ENCODE results near the gene GTF2F1.

GRCh38 chr19:6409346-6409745 is 16.4 kb upstream of the GTF2F1 start:
- TF ChIP-seq, protein P1, sequence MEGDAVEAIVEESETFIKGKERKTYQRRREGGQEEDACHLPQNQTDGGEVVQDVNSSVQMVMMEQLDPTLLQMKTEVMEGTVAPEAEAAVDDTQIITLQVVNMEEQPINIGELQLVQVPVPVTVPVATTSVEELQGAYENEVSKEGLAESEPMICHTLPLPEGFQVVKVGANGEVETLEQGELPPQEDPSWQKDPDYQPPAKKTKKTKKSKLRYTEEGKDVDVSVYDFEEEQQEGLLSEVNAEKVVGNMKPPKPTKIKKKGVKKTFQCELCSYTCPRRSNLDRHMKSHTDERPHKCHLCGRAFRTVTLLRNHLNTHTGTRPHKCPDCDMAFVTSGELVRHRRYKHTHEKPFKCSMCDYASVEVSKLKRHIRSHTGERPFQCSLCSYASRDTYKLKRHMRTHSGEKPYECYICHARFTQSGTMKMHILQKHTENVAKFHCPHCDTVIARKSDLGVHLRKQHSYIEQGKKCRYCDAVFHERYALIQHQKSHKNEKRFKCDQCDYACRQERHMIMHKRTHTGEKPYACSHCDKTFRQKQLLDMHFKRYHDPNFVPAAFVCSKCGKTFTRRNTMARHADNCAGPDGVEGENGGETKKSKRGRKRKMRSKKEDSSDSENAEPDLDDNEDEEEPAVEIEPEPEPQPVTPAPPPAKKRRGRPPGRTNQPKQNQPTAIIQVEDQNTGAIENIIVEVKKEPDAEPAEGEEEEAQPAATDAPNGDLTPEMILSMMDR (IDR thresholded peaks at IDR 0.05) = no peak
- no peak for TF ChIP-seq POLR2AphosphoS5 (IDR thresholded peaks at IDR 0.05)
- TF ChIP-seq POLR2A (IDR thresholded peaks at IDR 0.05) = no peak
